ENCODE results near the gene LYRM9. TPM values are rescaled to one million over a fixed set of nuclear protein-coding genes. Genes with fewer than 3 reads are reported as not detected.

The LYRM9 gene
- total RNA-seq, 1 experiment from 2014 or later: 2.8 TPM

DNA sequence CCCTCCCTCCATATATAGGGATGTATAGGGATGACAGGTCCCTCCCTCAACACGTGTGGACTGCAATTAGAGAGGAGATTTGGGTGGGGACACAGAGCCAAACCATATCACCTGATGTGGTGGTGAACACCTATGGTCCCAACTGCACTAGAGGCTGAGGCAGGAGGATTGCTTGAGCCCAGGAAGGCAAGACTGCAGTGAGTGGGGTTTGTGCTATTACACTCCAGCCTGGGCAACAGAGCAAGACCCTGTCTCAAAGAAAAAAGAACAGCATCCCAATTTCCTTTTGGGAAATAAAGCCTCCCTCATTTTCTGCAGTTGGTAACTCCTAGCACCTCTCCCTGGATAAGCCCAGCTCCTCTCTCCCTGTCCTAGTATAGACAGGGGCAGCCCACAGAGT is 23.8 kb upstream of the LYRM9 start:
- no peaks in the 10 kb centered on the region for H3K27me3 ChIP-seq (replicated peaks; ENCODE audit: insufficient read depth, low read depth, low read length, poor library complexity)
- POLR2A ChIA-PET (ENCODE audit: low non-redundant PET): no interaction called here
- H3K9me3 ChIP-seq (ENCODE audit: low read depth, low read length, poor library complexity, severe bottlenecking): no peaks in the 10 kb centered on the region
- H3K27ac ChIP-seq (ENCODE audit: low read depth, low read length, poor library complexity, severe bottlenecking): no peak overlapping the region
- CTCF ChIA-PET: no interaction called here
- intact Hi-C loops (cut with micrococcal nuclease; ENCODE audit: unreplicated experiment): loop anchor here (5.0 kb wide), 1 partner anchor 50 kb away; no protein-coding TSS in a partner anchor
- DNase-seq (ENCODE audit: low spot score): no peak
- H3K36me3 ChIP-seq (ENCODE audit: insufficient read depth, low read length, poor library complexity, severe bottlenecking): no peaks in the 10 kb centered on the region
- no peaks in the 10 kb centered on the region for H3K4me1 ChIP-seq (ENCODE audit: insufficient read depth, low read length, poor library complexity, severe bottlenecking)
- no TSS peak for BruUV-seq (replicated peaks)
- H3K4me3 ChIP-seq (ENCODE audit: low read depth, low read length, poor library complexity, severe bottlenecking): no peak overlapping the region
- TF ChIP-seq, protein P1, sequence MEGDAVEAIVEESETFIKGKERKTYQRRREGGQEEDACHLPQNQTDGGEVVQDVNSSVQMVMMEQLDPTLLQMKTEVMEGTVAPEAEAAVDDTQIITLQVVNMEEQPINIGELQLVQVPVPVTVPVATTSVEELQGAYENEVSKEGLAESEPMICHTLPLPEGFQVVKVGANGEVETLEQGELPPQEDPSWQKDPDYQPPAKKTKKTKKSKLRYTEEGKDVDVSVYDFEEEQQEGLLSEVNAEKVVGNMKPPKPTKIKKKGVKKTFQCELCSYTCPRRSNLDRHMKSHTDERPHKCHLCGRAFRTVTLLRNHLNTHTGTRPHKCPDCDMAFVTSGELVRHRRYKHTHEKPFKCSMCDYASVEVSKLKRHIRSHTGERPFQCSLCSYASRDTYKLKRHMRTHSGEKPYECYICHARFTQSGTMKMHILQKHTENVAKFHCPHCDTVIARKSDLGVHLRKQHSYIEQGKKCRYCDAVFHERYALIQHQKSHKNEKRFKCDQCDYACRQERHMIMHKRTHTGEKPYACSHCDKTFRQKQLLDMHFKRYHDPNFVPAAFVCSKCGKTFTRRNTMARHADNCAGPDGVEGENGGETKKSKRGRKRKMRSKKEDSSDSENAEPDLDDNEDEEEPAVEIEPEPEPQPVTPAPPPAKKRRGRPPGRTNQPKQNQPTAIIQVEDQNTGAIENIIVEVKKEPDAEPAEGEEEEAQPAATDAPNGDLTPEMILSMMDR (conservative IDR thresholded peaks at IDR 0.05; ENCODE audit: low read depth, low read length): no peak
- TF ChIP-seq EZH2 (IDR thresholded peaks at IDR 0.05; ENCODE audit: borderline replicate concordance, low read depth, low read length, poor library complexity, severe bottlenecking): no peak

DNA sequence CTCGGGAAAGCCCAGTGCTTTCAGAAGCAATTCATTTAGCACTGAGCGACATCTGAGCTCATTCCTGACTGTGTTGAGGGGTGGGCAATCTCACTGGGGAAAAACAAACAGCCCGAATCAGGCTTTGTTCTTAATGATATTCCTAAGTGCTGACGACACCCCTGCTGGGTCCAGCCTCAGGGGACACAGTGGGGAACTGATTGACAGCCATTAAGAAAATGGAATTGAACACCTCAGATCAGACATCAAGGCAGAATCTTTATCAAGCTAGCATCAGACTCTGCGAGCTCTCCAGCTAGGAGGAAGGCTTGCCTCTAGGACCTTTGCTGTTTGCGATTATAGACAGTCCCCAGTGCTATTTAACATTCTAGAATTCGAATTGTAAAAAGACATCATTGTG is 22.5 kb upstream of the LYRM9 start:
- no peak overlapping the region for H3K27ac ChIP-seq (ENCODE audit: low read depth, low read length, poor library complexity, severe bottlenecking)
- no peaks in the 10 kb centered on the region for H3K27me3 ChIP-seq (replicated peaks; ENCODE audit: insufficient read depth, low read depth, low read length, poor library complexity)
- BruUV-seq (replicated peaks): no TSS peak
- H3K9me3 ChIP-seq (ENCODE audit: low read depth, low read length, poor library complexity, severe bottlenecking): no peaks in the 10 kb centered on the region
- H3K4me1 ChIP-seq (ENCODE audit: insufficient read depth, low read length, poor library complexity, severe bottlenecking): no peaks in the 10 kb centered on the region
- TF ChIP-seq EZH2 (IDR thresholded peaks at IDR 0.05; ENCODE audit: borderline replicate concordance, low read depth, low read length, poor library complexity, severe bottlenecking): no peak
- TF ChIP-seq, protein P1 (conservative IDR thresholded peaks at IDR 0.05; ENCODE audit: low read depth, low read length): no peak
- POLR2A ChIA-PET (ENCODE audit: low non-redundant PET): no interaction called here
- intact Hi-C loops (cut with micrococcal nuclease; ENCODE audit: unreplicated experiment): loop anchor here (5.0 kb wide), 1 partner anchor 52 kb away; no protein-coding TSS in a partner anchor
- no peaks in the 10 kb centered on the region for H3K36me3 ChIP-seq (ENCODE audit: insufficient read depth, low read length, poor library complexity, severe bottlenecking)
- CTCF ChIA-PET: no interaction called here
- DNase-seq (ENCODE audit: low spot score): peak; percentile 29
- H3K4me3 ChIP-seq (ENCODE audit: low read depth, low read length, poor library complexity, severe bottlenecking): no peak overlapping the region

DNA sequence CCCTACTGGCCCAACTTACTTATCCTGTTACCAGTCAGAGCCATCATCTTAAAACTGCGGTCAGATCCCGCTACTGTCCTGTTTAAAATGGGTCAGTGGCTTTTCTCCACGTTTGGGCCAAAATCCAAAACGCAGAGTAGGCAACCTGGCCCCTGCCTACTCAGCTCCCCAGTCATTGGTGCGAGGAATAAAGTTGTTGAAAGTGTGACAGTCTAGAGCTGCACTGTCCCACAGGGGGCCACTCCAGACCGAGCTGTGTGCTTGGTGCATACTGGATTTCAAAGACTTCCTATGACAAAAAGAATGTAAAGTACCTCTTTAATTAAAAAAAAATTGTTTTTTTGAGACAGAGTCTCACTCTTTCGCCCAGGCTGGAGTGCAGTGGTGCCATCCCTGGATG is 21.2 kb upstream of the LYRM9 start:
- no peak for DNase-seq (ENCODE audit: low spot score)
- Histone ChIP-seq H3K27me3 (replicated peaks; ENCODE audit: insufficient read depth, low read depth, low read length, poor library complexity) (no peaks in the 10 kb centered on the region), H3K36me3 (ENCODE audit: insufficient read depth, low read length, poor library complexity, severe bottlenecking) (no peaks in the 10 kb centered on the region), H3K4me3 (ENCODE audit: low read depth, low read length, poor library complexity, severe bottlenecking) (no peak overlapping the region), H3K9me3 (ENCODE audit: low read depth, low read length, poor library complexity, severe bottlenecking) (no peaks in the 10 kb centered on the region), H3K4me1 (ENCODE audit: insufficient read depth, low read length, poor library complexity, severe bottlenecking) (no peaks in the 10 kb centered on the region), H3K27ac (ENCODE audit: low read depth, low read length, poor library complexity, severe bottlenecking) (no peak overlapping the region)
- ChIA-PET CTCF (interaction anchor here (0.7 kb wide), 1 partner anchor 34 kb away, joined by 3 read pairs; no protein-coding TSS in a partner anchor), POLR2A (ENCODE audit: low non-redundant PET) (no interaction called here)
- TF ChIP-seq, protein P1 (conservative IDR thresholded peaks at IDR 0.05; ENCODE audit: low read depth, low read length): no peak
- TF ChIP-seq EZH2 (IDR thresholded peaks at IDR 0.05; ENCODE audit: borderline replicate concordance, low read depth, low read length, poor library complexity, severe bottlenecking): no peak
- intact Hi-C loops (cut with micrococcal nuclease; ENCODE audit: unreplicated experiment): no loop called here
- BruUV-seq (replicated peaks): no TSS peak

Data from A673 (cell line).